Esophagus squamous epithelium (tissue), 4 donors: ENCODE results near the gene CRTAC1.

Experiments used
- CTCF ChIP-seq, 6 experiments: fragments of 450-650 bp in 4 of 6; fragments of 200-600 bp in 2 of 6; sonication (generic) in 2 of 6; IDR thresholded peaks; one replicate each; pipeline ENCODE4 v1.5.1; 2016 to 2019; ENCODE audit warnings: antibody characterized with exemption in 6 of 6, mild to moderate bottlenecking in 4 of 6, moderate library complexity in 4 of 6
- POLR2A ChIP-seq, 4 donors: fragments of 450-650 bp; IDR thresholded peaks; one replicate each; pipeline ENCODE4 v1.6.1; 2017; ENCODE audit warnings: antibody characterized with exemption in 4 of 4, mild to moderate bottlenecking in 4 of 4, moderate library complexity in 3 of 4

GRCh38 chr10:97842656-97843280 lies 187.7 kb downstream of the CRTAC1 start:
- TF ChIP-seq POLR2A (IDR thresholded peaks at IDR 0.05) (no peak), CTCF (IDR thresholded peaks at IDR 0.05) (no peak)
